ENCODE results near the gene BRSK2. TPM values are rescaled to one million over a fixed set of nuclear protein-coding genes. Genes with fewer than 3 reads are reported as not detected.
"Not testable (repeated sequence)": the region's sequence is repeated elsewhere in the genome, so short reads cannot be mapped to it uniquely, and the experiment has no call there.

The BRSK2 gene
- total RNA-seq, 1 experiment from 2014 or later = 23.6 TPM

GRCh38 chr11:1411739-1412138 lies 22.0 kb downstream of the BRSK2 start:
- not testable (repeated sequence) for H3K36me3 ChIP-seq (replicated peaks; ENCODE audit: control insufficient read depth, insufficient read depth, low read length); H3K27me3 ChIP-seq (ENCODE audit: control insufficient read depth, insufficient read depth, low read length); H3K4me3 ChIP-seq (ENCODE audit: insufficient read depth, low read depth, low read length); DNase-seq

GRCh38 chr11:1412377-1413095 lies 22.8 kb downstream of the BRSK2 start:
- no peaks in the 10 kb centered on the region; the same call in 1 of the 2 replicates for H3K36me3 ChIP-seq (replicated peaks; ENCODE audit: control insufficient read depth, insufficient read depth, low read length)
- H3K27me3 ChIP-seq (ENCODE audit: control insufficient read depth, insufficient read depth, low read length) = no peaks in the 10 kb centered on the region
- DNase-seq = no peak
- H3K4me3 ChIP-seq (ENCODE audit: insufficient read depth, low read depth, low read length) = no peak overlapping the region

GRCh38 chr11:1414650-1415049 lies 24.9 kb downstream of the BRSK2 start:
- Histone ChIP-seq H3K36me3 (replicated peaks; ENCODE audit: control insufficient read depth, insufficient read depth, low read length) (no peaks in the 10 kb centered on the region; the same call in 1 of the 2 replicates), H3K4me3 (ENCODE audit: insufficient read depth, low read depth, low read length) (no peak overlapping the region), H3K27me3 (ENCODE audit: control insufficient read depth, insufficient read depth, low read length) (no peaks in the 10 kb centered on the region)
- no peak for DNase-seq

GRCh38 chr11:1415631-1416030 lies 25.9 kb downstream of the BRSK2 start:
- H3K27me3 ChIP-seq (ENCODE audit: control insufficient read depth, insufficient read depth, low read length) = no peaks in the 10 kb centered on the region
- no peak for DNase-seq
- no peaks in the 10 kb centered on the region; the same call in 1 of the 2 replicates for H3K36me3 ChIP-seq (replicated peaks; ENCODE audit: control insufficient read depth, insufficient read depth, low read length)
- no peak overlapping the region for H3K4me3 ChIP-seq (ENCODE audit: insufficient read depth, low read depth, low read length)

GRCh38 chr11:1418192-1418795 lies 28.6 kb downstream of the BRSK2 start:
- not testable (repeated sequence) for DNase-seq; H3K4me3 ChIP-seq (ENCODE audit: insufficient read depth, low read depth, low read length); H3K36me3 ChIP-seq (replicated peaks; ENCODE audit: control insufficient read depth, insufficient read depth, low read length); H3K27me3 ChIP-seq (ENCODE audit: control insufficient read depth, insufficient read depth, low read length)

- Histone ChIP-seq H3K36me3 (replicated peaks; ENCODE audit: control insufficient read depth, insufficient read depth, low read length) (no peaks in the 10 kb centered on the region; the same call in 1 of the 2 replicates), H3K27me3 (ENCODE audit: control insufficient read depth, insufficient read depth, low read length) (no peaks in the 10 kb centered on the region), H3K4me3 (ENCODE audit: insufficient read depth, low read depth, low read length) (no peak overlapping the region)
- DNase-seq = no peak
Observed at GRCh38 chr11:1419811-1420210, 30.1 kb downstream of the BRSK2 start.

- DNase-seq = no peak
- Histone ChIP-seq H3K36me3 (replicated peaks; ENCODE audit: control insufficient read depth, insufficient read depth, low read length) (no peaks in the 10 kb centered on the region), H3K27me3 (ENCODE audit: control insufficient read depth, insufficient read depth, low read length) (no peaks in the 10 kb centered on the region), H3K4me3 (ENCODE audit: insufficient read depth, low read depth, low read length) (no peak overlapping the region)
Observed at GRCh38 chr11:1421291-1421690, 31.6 kb downstream of the BRSK2 start.

- no peak overlapping the region for H3K4me3 ChIP-seq (ENCODE audit: insufficient read depth, low read depth, low read length)
- H3K27me3 ChIP-seq (ENCODE audit: control insufficient read depth, insufficient read depth, low read length) = no peaks in the 10 kb centered on the region
- DNase-seq = peak; percentile 87
- no peaks in the 10 kb centered on the region for H3K36me3 ChIP-seq (replicated peaks; ENCODE audit: control insufficient read depth, insufficient read depth, low read length)
Observed at GRCh38 chr11:1422481-1422880, 32.7 kb downstream of the BRSK2 start.

GRCh38 chr11:1422981-1423380 lies 33.2 kb downstream of the BRSK2 start:
- H3K27me3 ChIP-seq (ENCODE audit: control insufficient read depth, insufficient read depth, low read length) = no peaks in the 10 kb centered on the region
- no peaks in the 10 kb centered on the region for H3K36me3 ChIP-seq (replicated peaks; ENCODE audit: control insufficient read depth, insufficient read depth, low read length)
- H3K4me3 ChIP-seq (ENCODE audit: insufficient read depth, low read depth, low read length) = no peak overlapping the region
- DNase-seq = no peak

- not testable (repeated sequence) for H3K36me3 ChIP-seq (replicated peaks; ENCODE audit: control insufficient read depth, insufficient read depth, low read length); H3K4me3 ChIP-seq (ENCODE audit: insufficient read depth, low read depth, low read length); DNase-seq; H3K27me3 ChIP-seq (ENCODE audit: control insufficient read depth, insufficient read depth, low read length)
Observed at GRCh38 chr11:1423406-1423805, 33.7 kb downstream of the BRSK2 start.

GRCh38 chr11:1425006-1425405 lies 35.3 kb downstream of the BRSK2 start:
- Histone ChIP-seq H3K36me3 (replicated peaks; ENCODE audit: control insufficient read depth, insufficient read depth, low read length) (no peaks in the 10 kb centered on the region), H3K4me3 (ENCODE audit: insufficient read depth, low read depth, low read length) (no peak overlapping the region), H3K27me3 (ENCODE audit: control insufficient read depth, insufficient read depth, low read length) (no peaks in the 10 kb centered on the region)
- no peak for DNase-seq

- no peaks in the 10 kb centered on the region for H3K27me3 ChIP-seq (ENCODE audit: control insufficient read depth, insufficient read depth, low read length)
- no peak for DNase-seq
- no peaks in the 10 kb centered on the region for H3K36me3 ChIP-seq (replicated peaks; ENCODE audit: control insufficient read depth, insufficient read depth, low read length)
- H3K4me3 ChIP-seq (ENCODE audit: insufficient read depth, low read depth, low read length) = no peak overlapping the region
Observed at GRCh38 chr11:1425439-1425838, 35.7 kb downstream of the BRSK2 start.

- Histone ChIP-seq H3K36me3 (replicated peaks; ENCODE audit: control insufficient read depth, insufficient read depth, low read length) (no peaks in the 10 kb centered on the region), H3K4me3 (ENCODE audit: insufficient read depth, low read depth, low read length) (no peak overlapping the region), H3K27me3 (ENCODE audit: control insufficient read depth, insufficient read depth, low read length) (no peaks in the 10 kb centered on the region)
- no peak for DNase-seq
Observed at GRCh38 chr11:1428762-1429316, 39.1 kb downstream of the BRSK2 start.

- Histone ChIP-seq H3K27me3 (ENCODE audit: control insufficient read depth, insufficient read depth, low read length) (no peaks in the 10 kb centered on the region), H3K36me3 (replicated peaks; ENCODE audit: control insufficient read depth, insufficient read depth, low read length) (no peaks in the 10 kb centered on the region), H3K4me3 (ENCODE audit: insufficient read depth, low read depth, low read length) (no peak overlapping the region)
- no peak for DNase-seq
Observed at GRCh38 chr11:1433568-1433967, 43.8 kb downstream of the BRSK2 start.

GRCh38 chr11:1433977-1434640 lies 44.4 kb downstream of the BRSK2 start:
- Histone ChIP-seq H3K27me3 (ENCODE audit: control insufficient read depth, insufficient read depth, low read length) (no peaks in the 10 kb centered on the region), H3K36me3 (replicated peaks; ENCODE audit: control insufficient read depth, insufficient read depth, low read length) (no peaks in the 10 kb centered on the region), H3K4me3 (ENCODE audit: insufficient read depth, low read depth, low read length) (no peak overlapping the region)
- DNase-seq = no peak
